ENCODE measurements around the gene STX17. TPM values are rescaled to one million over a fixed set of nuclear protein-coding genes. Genes with fewer than 3 reads are reported as not detected.

STX17 gene
- total RNA-seq, 1 donor from 2014 or later, result 42.6 TPM

GRCh38 chr9:99866398-99866797 lies 40.1 kb upstream of the STX17 start:
- Histone ChIP-seq H3K4me3 (no peak overlapping the region), H3K36me3 (no peaks in the 10 kb centered on the region), H3K27ac (no peak overlapping the region), H3K9me3 (no peaks in the 10 kb centered on the region), H3K27me3 (no peaks in the 10 kb centered on the region), H3K4me1 (no peaks in the 10 kb centered on the region)
- no peak for DNase-seq
- intact Hi-C loops (cut with DNase I), result no loop called here
- ATAC-seq, result no peak
- TF ChIP-seq CTCF (IDR thresholded peaks at IDR 0.05), result no peak

- Histone ChIP-seq H3K4me1 (no peaks in the 10 kb centered on the region), H3K27me3 (no peaks in the 10 kb centered on the region), H3K4me3 (no peak overlapping the region), H3K36me3 (no peaks in the 10 kb centered on the region), H3K27ac (no peak overlapping the region), H3K9me3 (no peaks in the 10 kb centered on the region)
- TF ChIP-seq CTCF (IDR thresholded peaks at IDR 0.05), result no peak
- intact Hi-C loops (cut with DNase I), result no loop called here
- DNase-seq (no peak), ATAC-seq (no peak)
These were observed 38.9 kb upstream of the STX17 start for GRCh38 chr9:99867536-99867935.

- no peaks in the 10 kb centered on the region for H3K27me3 ChIP-seq
- no peaks in the 10 kb centered on the region for H3K4me1 ChIP-seq
- no peaks in the 10 kb centered on the region for H3K36me3 ChIP-seq
- no peak for TF ChIP-seq CTCF (IDR thresholded peaks at IDR 0.05)
- DNase-seq (no peak), ATAC-seq (no peak)
- H3K9me3 ChIP-seq, result no peaks in the 10 kb centered on the region
- H3K4me3 ChIP-seq, result no peak overlapping the region
- intact Hi-C loops (cut with DNase I), result no loop called here
- H3K27ac ChIP-seq, result no peak overlapping the region
These were observed 38.5 kb upstream of the STX17 start for GRCh38 chr9:99867968-99868367.

- Histone ChIP-seq H3K9me3 (no peaks in the 10 kb centered on the region), H3K4me3 (no peak overlapping the region), H3K27me3 (no peaks in the 10 kb centered on the region), H3K4me1 (no peaks in the 10 kb centered on the region), H3K36me3 (no peaks in the 10 kb centered on the region), H3K27ac (no peak overlapping the region)
- no peak for ATAC-seq
- intact Hi-C loops (cut with DNase I), result no loop called here
- TF ChIP-seq CTCF (IDR thresholded peaks at IDR 0.05), result no peak
- no peak for DNase-seq
These were observed 37.6 kb upstream of the STX17 start for GRCh38 chr9:99868845-99869244.

- Histone ChIP-seq H3K4me3 (no peak overlapping the region), H3K27ac (no peak overlapping the region), H3K36me3 (no peaks in the 10 kb centered on the region), H3K4me1 (no peaks in the 10 kb centered on the region), H3K9me3 (no peaks in the 10 kb centered on the region), H3K27me3 (no peaks in the 10 kb centered on the region)
- DNase-seq (no peak), ATAC-seq (no peak)
- intact Hi-C loops (cut with DNase I), result no loop called here
- TF ChIP-seq CTCF (IDR thresholded peaks at IDR 0.05), result no peak
These were observed 36.3 kb upstream of the STX17 start for GRCh38 chr9:99870126-99870525.

GRCh38 chr9:99873531-99873930 lies 32.9 kb upstream of the STX17 start:
- Histone ChIP-seq H3K4me3 (no peak overlapping the region), H3K36me3 (no peaks in the 10 kb centered on the region), H3K9me3 (no peaks in the 10 kb centered on the region), H3K27ac (no peak overlapping the region), H3K4me1 (no peaks in the 10 kb centered on the region), H3K27me3 (peaks cover 3% of the 10 kb centered on the region)
- intact Hi-C loops (cut with DNase I), result no loop called here
- no peak for ATAC-seq
- no peak for TF ChIP-seq CTCF (IDR thresholded peaks at IDR 0.05)
- DNase-seq, result no peak

Data from upper lobe of right lung (tissue), 1 donor.